HG03565 (cell line): ENCODE data around the gene TMEM44.
"Not testable (repeated sequence)": the region's sequence is repeated elsewhere in the genome, so short reads cannot be mapped to it uniquely, and the experiment has no call there.

Source experiments
- ATAC-seq: cut with Tn5 transposase; IDR thresholded peaks from one replicate; pipeline ENCODE4 v1.9.1; 2021; ENCODE audit warnings: mild to moderate bottlenecking, moderate library complexity; ENCODE audit not compliant: unreplicated experiment

The TMEM44 gene

GRCh38 chr3:194556086-194557056, 76.8 kb downstream of the TMEM44 start:
- no peak for ATAC-seq

- no peak for ATAC-seq
These were observed 77.8 kb downstream of the TMEM44 start for GRCh38 chr3:194555175-194556062.

GRCh38 chr3:194554473-194555123, 78.6 kb downstream of the TMEM44 start:
- no peak for ATAC-seq

GRCh38 chr3:194552327-194552949, 80.8 kb downstream of the TMEM44 start:
- ATAC-seq = no peak

GRCh38 chr3:194549853-194550252, 83.4 kb downstream of the TMEM44 start:
- no peak for ATAC-seq

- no peak for ATAC-seq
These were observed 84.6 kb downstream of the TMEM44 start for GRCh38 chr3:194548346-194549321.

GRCh38 chr3:194547042-194547441, 86.2 kb downstream of the TMEM44 start:
- no peak for ATAC-seq

- not testable (repeated sequence) for ATAC-seq
These were observed 87.7 kb downstream of the TMEM44 start for GRCh38 chr3:194545538-194545937.

- ATAC-seq = no peak
These were observed 89.7 kb downstream of the TMEM44 start for GRCh38 chr3:194543550-194543949.

GRCh38 chr3:194541483-194541882, 91.7 kb downstream of the TMEM44 start:
- ATAC-seq = no peak

- no peak for ATAC-seq
These were observed 92.8 kb downstream of the TMEM44 start for GRCh38 chr3:194540274-194540905.

GRCh38 chr3:194539498-194539897, 93.7 kb downstream of the TMEM44 start:
- ATAC-seq = no peak

GRCh38 chr3:194537732-194538247, 95.4 kb downstream of the TMEM44 start:
- no peak for ATAC-seq
